Smooth muscle cell of the brain vasculature (primary cell): ENCODE measurements around the gene GIMD1.
"Not testable (repeated sequence)": the region's sequence is repeated elsewhere in the genome, so short reads cannot be mapped to it uniquely, and the experiment has no call there.

Source experiments
- DNase-seq: peaks from one replicate; pipeline ENCODE4 v3.0.0-alpha.2; 2012; ENCODE audit warnings: low read depth, low spot score

GIMD1 gene

GRCh38 chr4:106351016-106351415 is 17.6 kb downstream of the GIMD1 start:
- DNase-seq, result no peak

- DNase-seq, result no peak
Observed at GRCh38 chr4:106347167-106347566, 21.4 kb downstream of the GIMD1 start.

GRCh38 chr4:106344647-106344970 is 24.0 kb downstream of the GIMD1 start:
- DNase-seq, result no peak

GRCh38 chr4:106343865-106344646 is 24.5 kb downstream of the GIMD1 start:
- no peak for DNase-seq

- DNase-seq, result no peak
Observed at GRCh38 chr4:106340774-106341173, 27.8 kb downstream of the GIMD1 start.

GRCh38 chr4:106339431-106339830 is 29.1 kb downstream of the GIMD1 start:
- DNase-seq, result no peak

- no peak for DNase-seq
Observed at GRCh38 chr4:106338671-106339070, 29.9 kb downstream of the GIMD1 start.

GRCh38 chr4:106337916-106338315 is 30.7 kb downstream of the GIMD1 start:
- DNase-seq, result no peak

GRCh38 chr4:106336618-106337017 is 32.0 kb downstream of the GIMD1 start:
- DNase-seq, result no peak

- DNase-seq, result no peak
Observed at GRCh38 chr4:106334741-106335470, 33.7 kb downstream of the GIMD1 start.

GRCh38 chr4:106333186-106333585 is 35.4 kb downstream of the GIMD1 start:
- DNase-seq, result no peak

- no peak for DNase-seq
Observed at GRCh38 chr4:106329041-106329618, 39.4 kb downstream of the GIMD1 start.

- no peak for DNase-seq
Observed at GRCh38 chr4:106325800-106326199, 42.8 kb downstream of the GIMD1 start.

- no peak for DNase-seq
Observed at GRCh38 chr4:106323119-106323518, 45.5 kb downstream of the GIMD1 start.

- not testable (repeated sequence) for DNase-seq
Observed at GRCh38 chr4:106321814-106322213, 46.8 kb downstream of the GIMD1 start.

GRCh38 chr4:106321168-106321567 is 47.4 kb downstream of the GIMD1 start:
- not testable (repeated sequence) for DNase-seq

GRCh38 chr4:106320235-106320634 is 48.3 kb downstream of the GIMD1 start:
- no peak for DNase-seq

- no peak for DNase-seq
Observed at GRCh38 chr4:106318511-106318910, 50.1 kb downstream of the GIMD1 start.

GRCh38 chr4:106317815-106318214 is 50.8 kb downstream of the GIMD1 start:
- DNase-seq, result no peak

- no peak for DNase-seq
Observed at GRCh38 chr4:106316773-106317409, 51.7 kb downstream of the GIMD1 start.

- peak; percentile 82 for DNase-seq
Observed at GRCh38 chr4:106315968-106316772, 52.4 kb downstream of the GIMD1 start, which contains the start of the genes AIMP1 and TBCK. Gene AIMP1 (plus strand): TSS chr4:106316550. CDS start chr4:106325010, 8,460 bp downstream. Gene TBCK (minus strand): TSS chr4:106316209. CDS start chr4:106308960, 7,249 bp downstream.
